ENCODE results near the gene FRMD4A. TPM values are rescaled to one million over a fixed set of nuclear protein-coding genes. Genes with fewer than 3 reads are reported as not detected.

FRMD4A gene
- total and polyA plus RNA-seq, 2 experiments from 2014 or later: 5.4 to 10.3 TPM

DNA sequence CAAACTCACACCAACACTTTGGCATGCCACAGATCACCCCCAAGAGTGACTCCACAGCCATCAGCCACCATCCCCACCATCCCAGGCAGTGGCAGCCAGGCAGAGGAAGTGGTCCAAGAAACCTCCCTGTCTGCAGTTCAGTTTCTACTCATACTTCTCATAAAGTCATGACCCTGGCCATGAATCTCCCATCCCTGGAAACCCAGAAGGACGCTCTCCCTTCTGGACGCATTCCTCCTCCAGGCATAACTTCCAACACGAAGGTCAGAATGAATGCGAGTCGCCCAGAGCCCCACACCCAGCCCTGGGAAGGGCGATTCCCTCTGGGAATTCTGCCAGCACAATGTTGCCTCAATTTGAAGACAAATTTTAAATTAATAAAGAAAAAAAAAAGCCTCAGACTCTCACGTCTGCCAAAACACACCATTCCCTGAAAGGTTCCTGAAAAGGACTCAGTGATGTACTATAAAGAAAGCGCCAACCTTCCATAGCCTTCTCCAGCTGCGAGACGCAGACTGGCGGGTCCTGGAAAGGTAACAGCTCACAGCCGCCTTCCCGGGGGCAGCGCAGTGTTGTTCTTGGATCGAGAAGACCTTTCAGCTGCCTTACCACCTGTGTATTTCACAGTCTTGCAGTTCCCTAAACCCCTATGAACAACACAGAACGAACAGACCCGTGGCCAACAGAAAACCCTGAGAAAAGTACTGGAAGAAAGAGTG lies 307.6 kb downstream of the FRMD4A start:
- no peak overlapping the region for H3K27ac ChIP-seq
- no peaks in the 10 kb centered on the region for H3K9me3 ChIP-seq (ENCODE audit: low read depth)
- H4K20me1 ChIP-seq (ENCODE audit: insufficient read depth, poor library complexity, severe bottlenecking): no peaks in the 10 kb centered on the region
- H3K36me3 ChIP-seq (replicated peaks; ENCODE audit: insufficient read depth, low read depth): no peaks in the 10 kb centered on the region
- no peaks in the 10 kb centered on the region for H3K4me1 ChIP-seq (ENCODE audit: insufficient read depth)
- 79% methylated on average over 17 of the region's 17 CpGs for WGBS (ENCODE audit: low lambda C conversion rate, missing lambda C conversion rate)
- H3K4me2 ChIP-seq: no peak overlapping the region
- TF ChIP-seq EZH2 (IDR thresholded peaks at IDR 0.05; ENCODE audit: borderline replicate concordance): no peak
- TF ChIP-seq EZH2phosphoT487 (IDR thresholded peaks at IDR 0.05; ENCODE audit: low read depth, severe bottlenecking, unreplicated experiment): no peak
- no peak for TF ChIP-seq CTCF (IDR thresholded peaks at IDR 0.05; ENCODE audit: poor library complexity)
- H3K79me2 ChIP-seq: no peaks in the 10 kb centered on the region
- DNase-seq (ENCODE audit: low spot score): no peak
- H3K27me3 ChIP-seq: peaks cover 4% of the 10 kb centered on the region
- H3K4me3 ChIP-seq: no peak overlapping the region
- no peak overlapping the region for H2AFZ ChIP-seq
- H3K9me2 ChIP-seq (replicated peaks; ENCODE audit: insufficient read depth): no peaks in the 10 kb centered on the region

DNA sequence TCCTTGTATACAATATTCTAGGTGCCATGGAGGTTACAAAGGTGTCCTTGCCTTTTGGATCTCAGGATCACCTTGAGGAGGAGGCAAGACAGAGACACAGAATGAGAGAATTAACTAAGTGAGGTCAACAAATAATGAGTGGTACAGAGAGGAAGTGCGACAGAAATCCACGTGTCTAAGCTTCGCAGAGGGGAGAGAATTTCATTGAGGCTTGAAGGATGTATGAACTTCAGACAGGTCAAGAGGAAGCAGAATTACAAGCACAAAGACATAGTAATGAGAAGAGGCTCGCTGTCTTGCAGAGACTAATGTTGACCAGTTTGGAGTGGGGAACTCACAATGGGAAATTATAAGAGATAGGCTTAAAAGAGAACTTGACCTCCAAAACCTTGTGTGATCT lies 308.7 kb downstream of the FRMD4A start:
- TF ChIP-seq CTCF (IDR thresholded peaks at IDR 0.05; ENCODE audit: poor library complexity) (no peak), EZH2phosphoT487 (IDR thresholded peaks at IDR 0.05; ENCODE audit: low read depth, severe bottlenecking, unreplicated experiment) (no peak), EZH2 (IDR thresholded peaks at IDR 0.05; ENCODE audit: borderline replicate concordance) (no peak)
- no peak overlapping the region for H3K27ac ChIP-seq
- WGBS (ENCODE audit: low lambda C conversion rate, missing lambda C conversion rate): 93% methylated on average over 4 of the region's 4 CpGs

DNA sequence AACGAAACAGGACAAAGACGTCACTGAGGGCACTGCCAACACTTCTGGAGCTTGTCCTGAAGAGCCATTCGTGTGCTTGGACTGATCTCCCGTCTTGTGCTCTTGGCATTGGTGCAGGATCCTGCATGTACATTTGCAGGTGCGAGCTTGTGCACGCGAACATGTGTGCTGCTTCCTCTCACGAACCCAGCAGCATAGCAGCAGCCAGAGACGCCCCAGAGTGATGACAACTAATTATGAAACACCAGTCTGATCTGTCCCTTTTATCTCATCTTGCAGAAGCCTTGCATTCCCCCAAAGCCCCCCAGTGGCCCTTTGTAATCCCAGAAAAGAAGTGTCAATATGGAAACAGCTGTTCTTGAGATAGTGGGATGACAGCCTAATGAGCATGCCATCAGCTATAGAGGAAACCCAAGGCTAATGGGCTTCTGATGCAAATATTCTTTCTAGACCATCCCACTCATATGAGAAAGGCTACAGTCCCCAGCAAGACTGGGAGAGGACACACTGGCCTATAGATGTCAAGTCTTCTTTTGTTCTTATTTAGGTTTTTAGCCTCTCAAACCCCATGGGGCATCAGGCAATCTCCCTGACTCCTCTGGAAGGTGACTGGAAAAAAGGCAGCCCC lies 310.6 kb downstream of the FRMD4A start:
- TF ChIP-seq EZH2phosphoT487 (IDR thresholded peaks at IDR 0.05; ENCODE audit: low read depth, severe bottlenecking, unreplicated experiment) (no peak), EZH2 (IDR thresholded peaks at IDR 0.05; ENCODE audit: borderline replicate concordance) (no peak), CTCF (IDR thresholded peaks at IDR 0.05; ENCODE audit: poor library complexity) (no peak)
- H3K79me2 ChIP-seq: no peaks in the 10 kb centered on the region
- no peak overlapping the region for H3K4me3 ChIP-seq
- H4K20me1 ChIP-seq (ENCODE audit: insufficient read depth, poor library complexity, severe bottlenecking): no peaks in the 10 kb centered on the region
- no peak overlapping the region for H3K4me2 ChIP-seq
- no peaks in the 10 kb centered on the region for H3K36me3 ChIP-seq (replicated peaks; ENCODE audit: insufficient read depth, low read depth)
- H2AFZ ChIP-seq: no peak overlapping the region
- no peak overlapping the region for H3K27ac ChIP-seq
- no peaks in the 10 kb centered on the region for H3K9me3 ChIP-seq (ENCODE audit: low read depth)
- no peaks in the 10 kb centered on the region for H3K9me2 ChIP-seq (replicated peaks; ENCODE audit: insufficient read depth)
- WGBS (ENCODE audit: low lambda C conversion rate, missing lambda C conversion rate): 81% methylated on average over 9 of the region's 9 CpGs
- no peak for DNase-seq (ENCODE audit: low spot score)
- H3K27me3 ChIP-seq: peaks cover 4% of the 10 kb centered on the region
- H3K4me1 ChIP-seq (ENCODE audit: insufficient read depth): peaks cover 9% of the 10 kb centered on the region

More for the DNA sequence above, 308.7 kb downstream of the FRMD4A start:
- H4K20me1 ChIP-seq (ENCODE audit: insufficient read depth, poor library complexity, severe bottlenecking): no peaks in the 10 kb centered on the region
- peaks cover 4% of the 10 kb centered on the region for H3K27me3 ChIP-seq
- no peak for DNase-seq (ENCODE audit: low spot score)
- H3K9me3 ChIP-seq (ENCODE audit: low read depth): no peaks in the 10 kb centered on the region
- no peak overlapping the region for H2AFZ ChIP-seq
- no peak overlapping the region for H3K4me3 ChIP-seq
- no peak overlapping the region for H3K4me2 ChIP-seq
- H3K4me1 ChIP-seq (ENCODE audit: insufficient read depth): no peaks in the 10 kb centered on the region
- no peaks in the 10 kb centered on the region for H3K9me2 ChIP-seq (replicated peaks; ENCODE audit: insufficient read depth)
- no peaks in the 10 kb centered on the region for H3K36me3 ChIP-seq (replicated peaks; ENCODE audit: insufficient read depth, low read depth)
- H3K79me2 ChIP-seq: no peaks in the 10 kb centered on the region

All from hepatocyte (in vitro differentiated cells).